NCI-H446 treated with DMSO at 0.1 percent for 48 hours (cell line): Measurements from ENCODE around the gene CTBP2.
"Not testable (repeated sequence)": the region's sequence is repeated elsewhere in the genome, so short reads cannot be mapped to it uniquely, and the experiment has no call there.

ENCODE experiments used
- DNase-seq: peaks from one replicate; lab custom pipeline; 2025; lab: John Stamatoyannopoulos, UW

CTBP2 gene

GRCh38 chr10:125087191-125087896, 73.0 kb downstream of the CTBP2 start:
- DNase-seq: no peak

- DNase-seq: no peak
Observed at GRCh38 chr10:125086691-125087090, 73.7 kb downstream of the CTBP2 start.

- no peak for DNase-seq
Observed at GRCh38 chr10:125085258-125086054, 74.9 kb downstream of the CTBP2 start.

GRCh38 chr10:125084614-125085257, 75.6 kb downstream of the CTBP2 start:
- DNase-seq: peak; percentile 29

GRCh38 chr10:125084191-125084613, 76.2 kb downstream of the CTBP2 start:
- no peak for DNase-seq

GRCh38 chr10:125083576-125083920, 76.8 kb downstream of the CTBP2 start:
- DNase-seq: no peak

- DNase-seq: no peak
Observed at GRCh38 chr10:125082881-125083575, 77.3 kb downstream of the CTBP2 start.

GRCh38 chr10:125082471-125082870, 77.9 kb downstream of the CTBP2 start:
- not testable (repeated sequence) for DNase-seq

GRCh38 chr10:125081931-125082330, 78.4 kb downstream of the CTBP2 start:
- DNase-seq: no peak

GRCh38 chr10:125080984-125081383, 79.4 kb downstream of the CTBP2 start:
- DNase-seq: no peak

- DNase-seq: no peak
Observed at GRCh38 chr10:125080296-125080695, 80.1 kb downstream of the CTBP2 start.

- no peak for DNase-seq
Observed at GRCh38 chr10:125079091-125079600, 81.2 kb downstream of the CTBP2 start.

GRCh38 chr10:125076891-125077541, 83.3 kb downstream of the CTBP2 start:
- DNase-seq: no peak

GRCh38 chr10:125076121-125076825, 84.1 kb downstream of the CTBP2 start:
- DNase-seq: no peak

- DNase-seq: no peak
Observed at GRCh38 chr10:125073996-125074395, 86.4 kb downstream of the CTBP2 start.

GRCh38 chr10:125072794-125073193, 87.6 kb downstream of the CTBP2 start:
- DNase-seq: no peak

GRCh38 chr10:125071008-125071407, 89.4 kb downstream of the CTBP2 start:
- no peak for DNase-seq

- no peak for DNase-seq
Observed at GRCh38 chr10:125068406-125068805, 92.0 kb downstream of the CTBP2 start.

- no peak for DNase-seq
Observed at GRCh38 chr10:125067764-125068163, 92.6 kb downstream of the CTBP2 start.

GRCh38 chr10:125066764-125067450, 93.5 kb downstream of the CTBP2 start:
- no peak for DNase-seq
